ENCODE data around the gene RAB37. TPM values are rescaled to one million over a fixed set of nuclear protein-coding genes. Genes with fewer than 3 reads are reported as not detected.

Gene RAB37
- total RNA-seq, 1 donor = 0.09 TPM

GRCh38 chr17:74785981-74786360 lies 48.9 kb downstream of the RAB37 start:
- DNase-seq (ENCODE audit: low read depth) = no peak
- no peak for TF ChIP-seq CTCF (IDR thresholded peaks at IDR 0.05; ENCODE audit: insufficient read depth, low read length)
- H3K4me3 ChIP-seq (ENCODE audit: low read depth, low read length) = no peak overlapping the region

GRCh38 chr17:74786431-74787055 lies 49.5 kb downstream of the RAB37 start:
- DNase-seq (ENCODE audit: low read depth) = no peak
- no peak for TF ChIP-seq CTCF (IDR thresholded peaks at IDR 0.05; ENCODE audit: insufficient read depth, low read length)
- H3K4me3 ChIP-seq (ENCODE audit: low read depth, low read length) = no peak overlapping the region

GRCh38 chr17:74790161-74791058 lies 53.4 kb downstream of the RAB37 start:
- no peak for TF ChIP-seq CTCF (IDR thresholded peaks at IDR 0.05; ENCODE audit: insufficient read depth, low read length)
- no peak for DNase-seq (ENCODE audit: low read depth)
- H3K4me3 ChIP-seq (ENCODE audit: low read depth, low read length) = no peak overlapping the region

- DNase-seq (ENCODE audit: low read depth) = no peak
- no peak for TF ChIP-seq CTCF (IDR thresholded peaks at IDR 0.05; ENCODE audit: insufficient read depth, low read length)
- H3K4me3 ChIP-seq (ENCODE audit: low read depth, low read length) = no peak overlapping the region
These were observed 55.6 kb downstream of the RAB37 start for GRCh38 chr17:74792586-74793105.

GRCh38 chr17:74795327-74796020 lies 58.4 kb downstream of the RAB37 start:
- DNase-seq (ENCODE audit: low read depth) = no peak
- no peak overlapping the region for H3K4me3 ChIP-seq (ENCODE audit: low read depth, low read length)
- no peak for TF ChIP-seq CTCF (IDR thresholded peaks at IDR 0.05; ENCODE audit: insufficient read depth, low read length)

- no peak for DNase-seq (ENCODE audit: low read depth)
- no peak for TF ChIP-seq CTCF (IDR thresholded peaks at IDR 0.05; ENCODE audit: insufficient read depth, low read length)
- no peak overlapping the region for H3K4me3 ChIP-seq (ENCODE audit: low read depth, low read length)
These were observed 59.2 kb downstream of the RAB37 start for GRCh38 chr17:74796211-74796610.
